NCI-H2196 treated with DMSO at 0.1 percent for 48 hours (cell line): ENCODE data around the gene ADH1B.
"Not testable (repeated sequence)": the region's sequence is repeated elsewhere in the genome, so short reads cannot be mapped to it uniquely, and the experiment has no call there.

Source experiments
- DNase-seq: peaks from one replicate; lab custom pipeline; 2025; ENCODE audit not compliant: unreplicated experiment; lab: John Stamatoyannopoulos, UW

The ADH1B gene

GRCh38 chr4:99321241-99322191 is at the start of gene ADH1B:
TSS of gene ADH1B (minus strand) at chr4:99321401. CDS start at chr4:99321331, 70 bp downstream.
- DNase-seq = no peak

- not testable (repeated sequence) for DNase-seq
Observed at GRCh38 chr4:99367817-99368216, 46.6 kb upstream of the ADH1B start.

GRCh38 chr4:99366491-99366890 is 45.3 kb upstream of the ADH1B start:
- no peak for DNase-seq

- DNase-seq = no peak
Observed at GRCh38 chr4:99362768-99363167, 41.6 kb upstream of the ADH1B start.

GRCh38 chr4:99361899-99362275 is 40.7 kb upstream of the ADH1B start:
- DNase-seq = no peak

GRCh38 chr4:99361268-99361898 is 40.2 kb upstream of the ADH1B start:
- no peak for DNase-seq

GRCh38 chr4:99359480-99360204 is 38.4 kb upstream of the ADH1B start:
- no peak for DNase-seq

GRCh38 chr4:99357948-99358347 is 36.7 kb upstream of the ADH1B start:
- no peak for DNase-seq

- DNase-seq = no peak
Observed at GRCh38 chr4:99356992-99357391, 35.8 kb upstream of the ADH1B start.

GRCh38 chr4:99356149-99356548 is 34.9 kb upstream of the ADH1B start:
- not testable (repeated sequence) for DNase-seq

GRCh38 chr4:99352602-99353537 is 31.7 kb upstream of the ADH1B start, which contains the start of gene ADH1C:
TSS of gene ADH1C (minus strand) at chr4:99352746. CDS start at chr4:99352675, 71 bp downstream.
- no peak for DNase-seq

- no peak for DNase-seq
Observed at GRCh38 chr4:99351487-99351886, 30.3 kb upstream of the ADH1B start.

- DNase-seq = no peak
Observed at GRCh38 chr4:99349338-99349737, 28.1 kb upstream of the ADH1B start.

- not testable (repeated sequence) for DNase-seq
Observed at GRCh38 chr4:99342624-99343023, 21.4 kb upstream of the ADH1B start.

- DNase-seq = no peak
Observed at GRCh38 chr4:99341426-99341825, 20.2 kb upstream of the ADH1B start.

- DNase-seq = no peak
Observed at GRCh38 chr4:99339172-99339571, 18.0 kb upstream of the ADH1B start.

GRCh38 chr4:99336553-99336952 is 15.4 kb upstream of the ADH1B start:
- no peak for DNase-seq

- DNase-seq = no peak
Observed at GRCh38 chr4:99334880-99335279, 13.7 kb upstream of the ADH1B start.

GRCh38 chr4:99330648-99331047 is 9.4 kb upstream of the ADH1B start:
- DNase-seq = no peak

GRCh38 chr4:99329876-99330275 is 8.7 kb upstream of the ADH1B start:
- DNase-seq = no peak
